T47D (cell line): ENCODE measurements around the gene HIBCH.
"Not testable (repeated sequence)": the region's sequence is repeated elsewhere in the genome, so short reads cannot be mapped to it uniquely, and the experiment has no call there.

Experiments used
- DNase-seq, 2 experiments: peaks; one replicate each; pipeline versions ENCODE4 v3.0.0 to v3.0.0-alpha.2; 2011 to 2012; ENCODE audit warnings: low read depth in 1 of 2, low spot score in 1 of 2
- JUND ChIP-seq: IDR thresholded peaks from 2 replicates; pipeline ENCODE4 v1.6.1; 2012; ENCODE audit warnings: low read depth
- in situ Hi-C: cut with HindIII; loops from 2 replicates; pipeline ENCODE4 v1.10.0; 2016; ENCODE audit warnings: low sequenced_read_pairs, low pct_unique_long_range_greater_than_20kb

HIBCH gene

GRCh38 chr2:190235551-190236075 is 84.0 kb downstream of the HIBCH start:
- in situ Hi-C loops, result no loop called here
- TF ChIP-seq JUND, result no peak
- peak in 1 of 2 experiments; percentile 10 for DNase-seq

- TF ChIP-seq JUND, result no peak
- in situ Hi-C loops, result no loop called here
- peak in 1 of 2 experiments; percentile 22 for DNase-seq
Measured at GRCh38 chr2:190235101-190235500, 84.5 kb downstream of the HIBCH start.

- in situ Hi-C loops, DNase-seq: not testable (repeated sequence)
Measured at GRCh38 chr2:190223989-190224388, 95.6 kb downstream of the HIBCH start.

GRCh38 chr2:190222745-190223144 is 96.9 kb downstream of the HIBCH start:
- in situ Hi-C loops, DNase-seq: not testable (repeated sequence)

- no peak for DNase-seq
- no peak for TF ChIP-seq JUND
- in situ Hi-C loops, result no loop called here
Measured at GRCh38 chr2:190221429-190221828, 98.2 kb downstream of the HIBCH start.

GRCh38 chr2:190219186-190219585 is 100.4 kb downstream of the HIBCH start:
- in situ Hi-C loops, result no loop called here
- no peak for DNase-seq
- no peak for TF ChIP-seq JUND

- DNase-seq, result no peak
- in situ Hi-C loops, result no loop called here
- no peak for TF ChIP-seq JUND
Measured at GRCh38 chr2:190217616-190218015, 102.0 kb downstream of the HIBCH start.

GRCh38 chr2:190216829-190217228 is 102.8 kb downstream of the HIBCH start:
- TF ChIP-seq JUND, result no peak
- in situ Hi-C loops, result no loop called here
- peak in 1 of 2 experiments; percentile 31 for DNase-seq

- TF ChIP-seq JUND, result no peak
- DNase-seq, result no peak
- in situ Hi-C loops, result no loop called here
Measured at GRCh38 chr2:190215620-190216019, 104.0 kb downstream of the HIBCH start.

- DNase-seq, result no peak
- in situ Hi-C loops, result no loop called here
- TF ChIP-seq JUND, result no peak
Measured at GRCh38 chr2:190214426-190215194, 105.0 kb downstream of the HIBCH start.

- DNase-seq, result no peak
- in situ Hi-C loops, result no loop called here
- TF ChIP-seq JUND, result no peak
Measured at GRCh38 chr2:190213441-190214335, 105.9 kb downstream of the HIBCH start.

GRCh38 chr2:190210471-190210870 is 109.2 kb downstream of the HIBCH start:
- DNase-seq, result no peak

GRCh38 chr2:190209559-190209958 is 110.1 kb downstream of the HIBCH start:
- DNase-seq, result no peak
- TF ChIP-seq JUND, result no peak
- in situ Hi-C loops, result no loop called here

More at GRCh38 chr2:190210471-190210870, 109.2 kb downstream of the HIBCH start:
- TF ChIP-seq JUND, result no peak
- in situ Hi-C loops, result no loop called here
